ENCODE measurements around the gene PLAGL2.

The PLAGL2 gene

DNA sequence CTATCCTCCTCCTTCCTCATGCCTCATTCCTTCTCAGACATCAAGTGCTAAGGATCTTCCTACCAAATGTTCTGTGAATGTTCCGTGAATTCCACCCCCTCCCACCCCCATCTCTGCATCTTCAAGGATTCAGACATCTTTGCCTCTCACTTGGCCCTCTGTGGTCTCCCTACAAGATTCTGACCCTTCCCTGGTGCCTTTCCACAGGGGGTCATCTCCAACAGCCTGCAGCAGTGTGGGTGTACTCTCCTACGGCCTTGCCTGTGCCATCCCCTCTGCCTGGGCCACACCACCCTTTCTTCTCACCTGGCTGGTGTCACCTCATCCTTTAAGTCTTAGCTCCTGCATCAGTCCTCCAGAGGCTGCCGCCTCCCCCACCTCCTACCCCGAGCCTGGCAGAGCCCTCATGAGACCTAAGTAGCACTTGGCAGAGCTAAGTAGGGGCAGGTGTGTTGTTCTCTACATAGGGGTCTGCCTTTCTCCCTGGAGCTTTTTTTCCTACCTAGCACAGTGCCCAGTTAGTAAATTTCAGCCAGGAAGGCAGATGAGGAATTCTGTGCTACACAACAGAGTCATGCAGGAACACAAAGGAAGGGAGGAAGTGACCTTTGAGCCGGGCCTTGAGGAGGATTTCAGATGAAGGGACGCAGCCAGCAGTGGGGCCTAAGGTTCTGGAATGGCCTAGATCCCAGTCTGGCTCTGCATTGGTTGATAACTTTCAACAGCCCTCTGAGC is 55.0 kb downstream of the PLAGL2 start:
- no peak for DNase-seq (ENCODE audit: low spot score)

DNA sequence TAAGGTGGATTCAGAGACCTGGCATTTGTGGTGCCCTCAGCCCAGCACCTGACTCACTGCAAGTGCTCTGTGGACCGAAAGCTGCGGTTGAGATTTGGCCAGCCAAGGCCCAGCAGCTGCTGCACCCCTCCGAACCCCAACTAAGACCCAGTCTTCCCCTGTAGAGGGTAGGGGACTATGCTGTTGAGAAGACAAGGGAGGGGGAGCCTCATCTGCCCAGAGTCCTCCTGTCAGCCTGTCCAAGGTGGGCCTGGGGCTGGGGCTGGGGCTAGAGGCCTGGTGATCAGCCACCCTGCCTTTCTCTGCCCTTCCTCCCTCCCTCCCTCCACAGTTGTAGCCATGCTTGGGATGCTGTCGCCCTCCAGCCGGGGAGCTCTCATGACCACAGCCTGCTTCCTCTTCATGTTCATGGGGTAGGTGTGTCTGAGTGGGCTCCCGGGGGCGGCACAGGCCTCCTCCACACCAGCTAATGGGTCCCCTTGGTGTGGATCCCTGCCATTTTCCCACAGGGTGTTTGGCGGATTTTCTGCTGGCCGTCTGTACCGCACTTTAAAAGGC is 57.2 kb downstream of the PLAGL2 start:
- DNase-seq (ENCODE audit: low spot score) = no peak

DNA sequence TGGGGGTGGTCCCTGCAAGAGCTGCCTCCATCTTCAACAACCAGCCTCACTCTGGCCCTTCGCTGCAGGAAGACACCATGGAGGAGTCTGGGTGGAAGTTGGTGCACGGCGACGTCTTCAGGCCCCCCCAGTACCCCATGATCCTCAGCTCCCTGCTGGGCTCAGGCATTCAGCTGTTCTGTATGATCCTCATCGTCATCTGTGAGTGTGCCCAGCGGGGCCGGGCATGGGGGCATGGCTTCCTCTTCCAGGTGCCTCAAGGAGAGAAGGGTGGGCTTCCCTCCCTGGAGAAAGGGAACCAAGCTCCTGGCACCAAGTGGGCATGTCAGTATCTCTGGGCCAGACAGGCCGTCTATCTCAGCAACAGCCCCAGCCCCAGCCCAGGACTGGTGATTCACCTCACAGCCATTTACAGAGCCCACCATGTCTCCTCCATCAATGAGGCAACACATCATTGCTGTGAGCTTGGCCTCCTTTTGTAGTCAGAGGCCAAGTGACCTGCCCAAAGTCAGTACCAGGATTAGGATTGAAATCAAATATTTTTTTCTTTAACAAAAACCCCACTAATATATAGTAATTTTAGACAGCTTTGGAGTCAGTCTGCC is 57.9 kb downstream of the PLAGL2 start:
- no peak for DNase-seq (ENCODE audit: low spot score)

DNA sequence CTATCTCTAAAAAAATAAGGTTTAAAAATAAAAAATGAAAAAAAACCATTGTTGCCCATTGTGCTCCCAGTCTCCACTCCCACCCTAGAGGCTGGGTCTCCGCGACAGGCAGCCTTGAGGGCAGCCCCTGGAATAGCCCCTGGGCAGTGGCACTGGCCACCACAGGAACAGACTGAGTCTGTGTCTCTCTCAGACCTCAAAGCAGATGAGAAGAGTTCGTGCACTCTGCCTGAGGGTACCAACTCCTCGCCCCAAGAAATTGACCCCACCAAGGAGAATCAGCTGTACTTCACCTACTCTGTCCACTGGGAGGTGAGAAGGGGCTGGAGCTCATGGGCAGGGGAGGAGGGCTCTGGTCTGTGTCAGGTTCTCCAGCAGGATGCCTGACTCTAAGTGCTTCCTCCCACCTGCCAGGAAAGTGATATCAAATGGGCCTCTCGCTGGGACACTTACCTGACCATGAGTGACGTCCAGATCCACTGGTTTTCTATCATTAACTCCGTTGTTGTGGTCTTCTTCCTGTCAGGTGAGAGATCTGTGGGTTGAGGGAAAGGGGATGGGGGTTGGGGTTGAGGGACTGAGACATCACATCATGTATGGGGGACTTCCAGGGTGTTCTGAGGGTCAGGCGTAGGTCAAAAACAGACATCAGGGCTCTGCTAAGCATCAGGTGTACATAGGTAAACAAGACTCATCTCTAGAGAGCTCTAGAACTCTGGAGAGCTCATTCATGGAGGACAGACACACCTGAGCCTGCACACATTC is 62.5 kb downstream of the PLAGL2 start:
- no peak for DNase-seq (ENCODE audit: low spot score)

DNA sequence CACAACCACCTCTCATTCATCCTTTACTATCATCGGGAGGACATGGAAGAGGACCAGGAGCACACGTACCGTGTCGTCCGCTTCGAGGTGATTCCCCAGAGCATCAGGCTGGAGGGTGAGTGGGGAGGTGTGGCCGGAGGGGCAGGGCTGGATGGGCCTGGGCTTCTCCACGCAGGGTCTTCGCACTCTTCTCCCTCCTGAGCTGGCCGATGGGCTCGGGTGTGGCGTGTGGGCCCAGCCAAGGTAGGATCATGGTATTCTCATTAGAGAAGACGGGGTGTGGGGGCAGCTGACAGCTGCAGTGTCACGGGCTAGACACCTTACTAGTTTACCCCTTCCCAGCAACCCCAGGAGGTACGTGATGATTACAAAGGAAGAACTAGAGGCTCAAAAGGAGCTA is 64.6 kb downstream of the PLAGL2 start:
- DNase-seq (ENCODE audit: low spot score) = no peak
